AG08395 (cell line): Measurements from ENCODE around the gene SCAPER.
"Not testable (repeated sequence)": the region's sequence is repeated elsewhere in the genome, so short reads cannot be mapped to it uniquely, and the experiment has no call there.

ENCODE experiments used
- DNase-seq: peaks from one replicate; pipeline ENCODE4 v3.0.0; 2012; ENCODE audit warnings: mixed read lengths, low spot score

SCAPER gene

DNA sequence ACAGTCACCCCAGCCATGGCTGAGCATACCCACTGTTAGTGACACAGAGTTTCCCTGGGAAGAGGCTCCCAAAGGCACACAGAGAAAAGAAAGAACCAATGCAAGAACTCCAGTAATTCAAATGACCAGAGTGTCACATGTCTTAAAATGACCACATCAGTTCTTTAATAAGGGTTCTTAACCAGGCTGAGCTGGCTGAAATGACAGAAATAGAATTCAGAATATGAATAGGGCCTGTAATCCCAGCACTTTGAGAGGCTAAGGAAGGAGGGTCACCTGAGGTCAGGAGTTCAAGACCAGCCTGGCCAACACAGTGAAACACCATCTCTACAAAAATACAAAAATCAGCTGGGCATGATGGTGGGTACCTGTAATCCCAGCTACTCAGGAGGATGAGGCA lies 54.8 kb downstream of the SCAPER start:
- not testable (repeated sequence) for DNase-seq

DNA sequence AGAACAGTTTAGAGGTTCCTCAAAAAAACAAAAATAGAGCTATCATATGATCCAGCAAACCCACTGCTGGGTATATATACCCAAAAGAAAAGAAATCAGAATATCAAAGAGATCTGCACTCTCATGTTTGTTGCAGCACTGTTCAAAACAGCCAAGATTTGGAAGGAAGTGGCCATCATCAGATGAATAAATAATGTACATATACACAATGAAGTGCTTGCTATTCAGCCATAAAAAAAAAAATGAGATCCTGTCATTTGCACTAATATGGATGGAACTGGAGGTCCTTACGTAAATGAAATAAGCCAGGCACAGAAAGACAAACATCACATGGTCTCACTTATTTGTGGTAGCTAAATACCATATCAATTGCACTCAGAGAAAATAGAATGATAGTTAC lies 58.4 kb downstream of the SCAPER start:
- no peak for DNase-seq

DNA sequence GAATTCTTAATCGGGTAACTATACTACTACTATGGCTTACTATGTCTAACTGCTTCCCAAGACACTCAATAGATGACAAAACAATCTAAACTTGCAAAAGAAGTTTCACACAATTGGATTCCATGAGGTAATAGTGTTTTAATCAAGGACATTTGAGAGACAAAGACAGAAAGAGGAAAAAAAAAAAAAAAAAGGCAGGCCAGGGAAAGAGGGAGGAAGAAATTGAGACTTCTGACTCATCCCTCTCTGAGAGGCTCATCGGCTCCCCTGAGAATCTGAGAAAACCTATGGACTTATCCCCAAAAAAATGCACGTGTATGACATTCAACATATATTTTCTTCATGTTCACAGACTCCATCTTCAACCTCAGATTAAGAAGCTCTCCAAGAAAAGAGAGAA lies 61.0 kb downstream of the SCAPER start:
- DNase-seq = no peak

DNA sequence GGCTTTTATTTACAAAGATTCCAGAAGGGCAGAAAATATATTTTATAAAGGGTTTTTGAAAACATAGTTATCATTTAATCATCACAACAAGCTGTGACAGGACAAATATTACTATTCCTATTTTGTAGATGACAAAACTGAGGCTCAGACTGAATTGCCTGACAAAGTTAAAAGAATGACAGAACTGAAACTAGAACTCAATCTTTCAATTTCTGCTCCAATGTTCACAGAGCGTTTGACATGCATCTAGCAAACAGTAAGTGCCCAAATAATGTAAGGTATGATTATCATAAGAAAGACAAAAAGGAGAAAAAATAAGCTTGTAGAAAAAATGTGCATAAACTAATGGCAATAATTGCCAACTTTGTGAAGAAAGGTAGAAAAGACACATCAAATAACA lies 61.9 kb downstream of the SCAPER start:
- DNase-seq = no peak

- DNase-seq = peak; percentile 40
Observed at GRCh38 chr15:76840830-76841460, 64.2 kb downstream of the SCAPER start.

- DNase-seq = no peak
Observed at GRCh38 chr15:76839173-76839572, 66.0 kb downstream of the SCAPER start.

- DNase-seq = no peak
Observed at GRCh38 chr15:76837474-76837873, 67.7 kb downstream of the SCAPER start.

DNA sequence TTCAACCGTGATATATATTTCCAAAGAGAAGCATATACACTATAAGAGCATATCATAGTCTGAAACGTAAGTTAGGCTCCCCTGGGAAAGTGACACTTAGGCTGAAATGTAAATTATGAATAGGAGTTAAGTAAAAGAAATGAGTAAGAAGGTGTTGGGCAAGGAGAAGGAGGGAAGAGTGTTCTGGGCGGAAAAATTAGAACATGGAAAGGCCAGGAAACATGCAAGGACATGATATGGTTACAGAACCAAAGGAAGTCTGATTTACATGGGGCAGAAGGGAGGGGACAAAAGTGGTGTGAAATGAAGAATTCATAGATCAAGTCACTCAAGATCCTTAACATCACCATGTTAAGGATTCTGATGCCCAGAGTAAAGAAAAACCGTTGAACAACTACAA lies 75.2 kb downstream of the SCAPER start:
- no peak for DNase-seq

DNA sequence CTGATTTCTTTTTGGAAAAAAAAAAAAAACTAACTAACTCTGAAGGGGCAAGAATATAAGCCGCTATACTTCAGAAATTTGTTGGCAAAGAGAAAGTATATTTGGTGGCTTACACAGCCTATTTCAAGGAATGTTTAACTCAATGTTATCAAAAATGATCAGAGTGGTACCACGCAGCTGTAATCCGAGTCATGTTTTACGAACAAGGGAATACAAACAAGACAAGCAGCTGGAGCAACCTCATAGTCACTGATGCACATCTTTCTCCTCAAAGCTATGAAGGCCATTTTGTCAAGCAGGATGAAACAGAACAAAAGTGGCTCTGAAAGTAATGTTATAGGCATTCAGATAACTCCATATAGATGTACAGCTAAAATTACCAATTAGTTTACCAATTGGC lies 81.2 kb downstream of the SCAPER start:
- no peak for DNase-seq

DNA sequence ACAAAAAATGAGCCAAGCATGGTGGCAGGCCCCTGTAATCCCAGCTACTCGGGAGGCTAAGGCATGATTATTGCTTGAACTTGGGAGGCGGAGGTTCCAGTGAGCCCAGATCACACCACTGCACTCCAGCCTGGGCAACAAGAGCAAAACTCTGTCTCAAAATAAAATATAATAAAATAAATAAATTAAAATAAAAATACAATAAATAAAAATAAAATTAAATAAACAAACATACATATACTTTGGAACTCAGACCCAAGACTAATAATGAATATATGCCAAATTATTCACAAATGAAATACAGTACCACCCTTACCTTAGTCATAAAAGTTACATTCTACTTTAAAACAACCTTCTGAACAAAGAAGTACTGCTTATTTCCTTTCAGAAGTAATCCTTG lies 81.8 kb downstream of the SCAPER start:
- no peak for DNase-seq

DNA sequence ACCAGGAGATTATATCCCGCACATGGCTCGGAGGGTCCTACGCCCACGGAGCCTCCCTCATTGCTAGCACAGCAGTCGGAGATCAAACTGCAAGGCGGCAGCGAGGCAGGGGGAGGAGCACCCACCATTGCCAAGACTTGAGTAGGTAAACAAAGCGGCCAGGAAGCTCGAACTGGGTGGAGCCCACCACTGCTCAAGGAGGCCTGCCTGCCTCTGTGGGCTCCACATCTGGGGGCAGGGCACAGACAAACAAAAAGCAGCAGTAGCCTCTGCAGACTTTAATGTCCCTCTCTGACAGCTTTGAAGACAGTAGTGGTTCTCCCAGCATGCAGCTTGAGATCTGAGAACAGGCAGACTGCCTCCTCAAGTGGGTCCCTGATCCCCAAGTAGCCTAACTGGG lies 86.2 kb downstream of the SCAPER start:
- DNase-seq = not testable (repeated sequence)

DNA sequence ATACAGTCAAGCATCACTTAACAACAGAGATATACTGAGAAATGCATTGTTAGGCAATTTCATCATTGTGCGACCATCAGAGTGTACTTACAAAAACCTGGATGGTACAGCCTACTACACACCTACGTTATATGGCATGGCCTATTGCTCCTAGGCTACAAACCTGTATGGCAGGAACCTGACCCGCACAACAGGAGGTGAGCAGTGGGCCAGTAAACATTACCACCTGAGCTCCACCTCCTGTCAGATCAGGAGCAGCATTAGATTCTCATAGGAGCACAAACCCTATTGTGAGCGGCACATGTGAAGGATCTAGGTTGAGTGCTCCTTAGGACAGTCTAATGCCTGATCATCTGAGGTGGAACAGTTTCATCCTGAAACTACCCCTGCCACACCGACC lies 89.7 kb downstream of the SCAPER start:
- no peak for DNase-seq

DNA sequence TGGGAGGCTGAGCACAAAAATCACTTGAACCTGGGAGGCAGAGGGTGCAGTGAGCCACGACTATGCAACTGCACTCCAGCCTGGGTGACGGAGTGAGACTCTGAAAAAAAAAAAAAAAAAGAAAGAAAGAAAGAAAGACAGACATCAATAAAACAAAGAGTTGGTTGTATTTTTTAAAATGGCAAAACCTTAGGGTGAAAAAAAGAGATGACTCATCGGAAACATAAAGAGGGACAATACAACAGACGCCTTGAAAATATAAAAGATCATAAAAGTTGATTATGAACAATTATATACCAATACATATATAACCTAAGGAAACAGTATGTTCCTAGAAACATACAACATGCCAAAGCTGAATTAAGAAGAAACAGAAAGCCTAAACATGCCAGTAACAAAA lies 92.8 kb downstream of the SCAPER start:
- DNase-seq = no peak

GRCh38 chr15:76809412-76810103 lies 95.6 kb downstream of the SCAPER start:
- no peak for DNase-seq

GRCh38 chr15:76803049-76803571 lies 102.0 kb downstream of the SCAPER start:
- DNase-seq = no peak

- DNase-seq = no peak
Observed at GRCh38 chr15:76802411-76802810, 102.7 kb downstream of the SCAPER start.

GRCh38 chr15:76799760-76800159 lies 105.4 kb downstream of the SCAPER start:
- peak; percentile 55 for DNase-seq

DNA sequence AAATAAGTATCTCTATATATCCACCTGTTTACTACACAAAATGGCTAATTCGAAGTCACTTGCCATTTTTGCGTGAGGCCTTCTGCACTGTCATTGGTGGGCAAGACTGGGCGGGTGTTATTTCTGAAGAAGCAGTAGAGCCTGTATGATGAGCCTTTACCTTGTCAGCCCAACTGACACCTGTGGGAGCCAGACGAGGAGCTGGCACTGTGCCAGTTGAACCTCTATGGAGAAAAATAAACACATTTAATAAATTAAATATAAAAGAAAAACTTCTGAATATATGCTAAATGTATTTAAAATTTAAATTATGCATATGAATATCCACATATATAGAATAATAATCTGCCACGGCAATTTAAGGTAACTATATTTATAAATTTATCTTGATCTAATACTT lies 109.9 kb downstream of the SCAPER start:
- DNase-seq = no peak

- DNase-seq = no peak
Observed at GRCh38 chr15:76793162-76793561, 112.0 kb downstream of the SCAPER start.

DNA sequence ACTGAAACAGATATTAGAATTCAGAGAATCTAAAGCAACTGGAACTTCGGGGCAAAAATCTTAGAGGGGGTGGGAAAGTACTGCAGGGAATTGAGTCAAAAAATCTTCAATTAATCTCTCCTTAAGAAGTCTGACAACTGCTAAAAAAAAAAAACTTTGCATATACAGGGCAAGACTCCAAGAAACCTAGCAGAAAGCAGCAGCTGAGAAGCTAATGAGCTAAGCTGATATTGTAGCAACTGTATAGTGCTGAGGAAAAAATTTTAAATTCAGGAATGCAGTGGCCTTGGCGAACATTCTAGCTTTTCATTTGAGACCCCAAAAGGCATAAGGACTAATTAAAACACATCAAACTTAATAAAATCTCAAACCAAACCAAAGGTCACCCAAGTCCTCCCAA lies 113.6 kb downstream of the SCAPER start:
- no peak for DNase-seq

DNA sequence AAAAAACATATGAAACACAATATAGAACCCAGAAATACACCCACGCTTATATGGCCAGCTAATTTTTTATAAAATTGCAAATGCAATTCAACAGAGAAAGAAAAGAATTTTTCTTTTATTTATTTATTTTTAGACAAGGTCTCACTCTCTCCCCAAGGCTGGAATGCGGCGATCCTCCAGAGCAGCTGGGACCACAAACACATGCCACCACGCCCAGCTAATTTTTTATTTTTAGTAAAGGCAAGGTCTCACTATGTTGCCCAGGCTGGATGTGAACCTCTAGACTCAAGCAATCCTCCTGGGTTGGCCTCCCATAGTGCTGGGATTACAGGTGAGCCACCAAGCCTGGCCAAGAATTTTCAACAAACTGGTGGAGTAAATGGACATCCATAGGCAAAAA lies 117.9 kb downstream of the SCAPER start:
- DNase-seq = no peak

DNA sequence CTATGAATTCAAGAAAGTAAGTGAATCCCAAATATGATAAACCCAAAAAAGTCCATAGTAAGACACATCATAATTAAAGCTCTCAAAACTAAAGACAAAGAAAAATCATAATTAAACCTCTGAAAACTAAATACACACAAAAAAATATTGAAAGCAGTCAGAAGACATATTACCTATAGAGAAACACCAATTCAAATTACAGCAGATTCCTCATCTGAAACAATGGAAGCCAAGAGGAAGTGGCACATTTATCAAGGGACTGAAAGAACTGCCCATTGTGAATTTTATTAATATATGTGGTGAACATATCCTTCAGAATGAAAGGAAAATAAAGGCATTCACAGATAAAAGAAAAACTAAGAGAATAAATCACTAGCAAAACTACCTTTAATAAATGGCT lies 128.2 kb downstream of the SCAPER start:
- DNase-seq = no peak

GRCh38 chr15:76776480-76776879 lies 128.7 kb downstream of the SCAPER start:
- no peak for DNase-seq

DNA sequence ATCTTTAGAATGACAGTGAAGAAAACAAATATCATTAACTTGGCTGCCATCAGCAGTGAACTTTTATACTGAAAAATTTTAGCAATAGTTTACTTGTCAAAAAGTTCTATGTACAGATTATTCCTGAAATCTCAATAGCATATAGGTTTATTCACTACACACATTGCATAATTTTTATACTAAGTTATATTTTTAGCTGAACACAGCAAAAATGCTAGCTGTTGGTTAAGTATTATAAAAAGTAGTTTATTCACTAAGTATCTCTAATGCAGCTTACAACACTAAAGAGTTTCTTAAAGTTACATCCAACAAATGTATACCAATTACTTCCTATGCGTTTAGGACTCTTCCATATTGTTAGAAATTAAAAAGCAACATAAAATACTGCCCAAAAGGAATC lies 131.9 kb downstream of the SCAPER start:
- DNase-seq = no peak
